NCI-H526 (cell line): Measurements from ENCODE around the gene ZNF410.
"Not testable (repeated sequence)": the region's sequence is repeated elsewhere in the genome, so short reads cannot be mapped to it uniquely, and the experiment has no call there.

ENCODE experiments used
- DNase-seq, 2 experiments: peaks; one replicate each; lab custom pipeline; 2025; lab: John Stamatoyannopoulos, UW

ZNF410 gene

DNA sequence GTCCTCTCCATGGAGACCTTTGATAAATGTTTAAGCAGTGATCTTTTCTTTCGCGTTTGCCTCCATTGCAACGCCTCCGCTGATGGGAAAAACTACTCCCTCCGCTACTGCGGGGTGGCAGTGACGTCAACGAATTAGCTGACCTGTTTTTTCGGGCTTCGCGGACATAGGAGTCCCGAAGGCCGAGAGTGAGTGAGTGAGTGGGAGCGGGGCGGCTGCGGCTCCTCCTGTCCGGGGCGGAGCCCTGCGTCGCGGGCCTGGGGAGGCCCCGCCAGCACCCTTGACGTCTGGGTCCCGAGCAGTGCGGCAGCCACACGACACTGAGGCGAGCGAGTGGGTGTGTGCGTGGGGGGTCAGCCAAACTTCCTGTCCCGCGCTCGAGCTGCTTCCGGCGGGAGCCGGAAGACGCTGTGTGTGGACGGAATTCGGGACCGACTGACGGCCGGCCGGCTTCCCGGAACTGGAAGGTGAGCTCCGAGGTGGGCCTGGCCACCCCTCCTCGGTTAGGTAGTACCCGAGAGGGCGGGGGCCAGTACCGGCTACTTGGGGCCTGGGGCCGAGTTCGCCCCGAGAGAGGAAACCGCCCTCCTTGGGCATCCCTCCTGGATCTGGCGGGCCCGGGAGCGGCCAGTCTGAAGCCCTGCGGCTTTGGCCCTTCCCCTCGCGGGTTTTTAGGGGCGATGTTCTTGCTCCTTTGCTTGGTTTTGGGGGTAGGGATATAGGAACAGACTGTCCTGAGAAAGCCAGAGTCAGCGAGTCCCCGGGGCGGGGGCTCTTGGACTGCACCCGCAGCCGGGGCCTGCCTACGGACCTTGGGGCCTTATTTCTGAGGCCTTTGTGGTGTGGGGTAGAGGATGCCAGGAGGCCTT lies at the start of gene ZNF410:
Gene ZNF410, plus strand, starts transcription at position 411 of the 869 bp plus-strand sequence. CDS start 5,317 bp downstream, outside the sequence.
- DNase-seq, result peak; percentile 91 to 95

- DNase-seq, result not testable (repeated sequence)
Measured at GRCh38 chr14:73838293-73839034, 48.2 kb upstream of the ZNF410 start.

- no peak for DNase-seq
Measured at GRCh38 chr14:73842201-73842600, 44.5 kb upstream of the ZNF410 start.

DNA sequence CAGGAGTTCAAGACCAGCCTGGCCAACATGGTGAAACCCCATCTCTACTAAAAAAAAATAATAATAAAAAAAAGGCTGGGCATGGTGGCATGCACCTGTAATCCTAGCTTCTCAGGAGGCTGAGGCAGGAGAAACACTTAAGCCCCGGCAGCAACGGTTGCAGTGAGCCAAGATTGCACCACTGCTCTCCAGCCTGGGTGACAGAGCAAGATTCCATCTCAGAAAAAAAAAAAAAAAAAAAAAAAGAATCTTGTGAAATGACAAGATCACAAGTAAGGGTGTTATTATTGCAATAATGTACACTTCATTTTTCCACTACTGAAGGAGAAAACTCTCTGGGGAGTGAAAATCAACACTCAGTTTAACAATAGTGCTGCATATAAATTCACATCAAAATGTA lies 43.8 kb upstream of the ZNF410 start:
- DNase-seq, result no peak

- no peak for DNase-seq
Measured at GRCh38 chr14:73843296-73843695, 43.4 kb upstream of the ZNF410 start.

- no peak for DNase-seq
Measured at GRCh38 chr14:73846947-73847346, 39.7 kb upstream of the ZNF410 start.

- peak in 1 of 2 experiments; percentile 20 for DNase-seq
Measured at GRCh38 chr14:73851000-73851399, 35.7 kb upstream of the ZNF410 start.

- peak; percentile 82 to 95 for DNase-seq
Measured at GRCh38 chr14:73851567-73852382, 34.9 kb upstream of the ZNF410 start, which contains the start of gene PTGR2. Gene PTGR2, plus strand, starts transcription at chr14:73851831. Its CDS starts 7,032 bp downstream, at chr14:73858863.

DNA sequence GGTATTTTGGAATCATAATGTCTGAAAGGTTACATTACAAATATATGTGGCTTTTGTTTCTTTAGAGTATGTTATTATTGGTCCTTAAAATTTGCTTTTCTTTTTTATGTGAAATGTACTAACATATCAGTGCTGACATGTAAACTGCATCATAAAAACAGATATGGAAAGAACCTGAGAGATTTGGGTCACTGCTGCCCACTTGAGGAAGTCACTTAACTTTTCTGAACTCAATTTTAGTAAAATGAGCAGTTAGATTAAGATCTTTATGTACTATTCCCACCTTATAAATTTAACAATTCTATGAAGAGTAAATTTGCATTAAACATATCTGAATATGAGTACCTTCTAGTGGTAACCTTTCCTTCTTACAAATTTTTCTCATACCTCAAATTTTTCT lies 27.5 kb upstream of the ZNF410 start:
- DNase-seq, result no peak

DNA sequence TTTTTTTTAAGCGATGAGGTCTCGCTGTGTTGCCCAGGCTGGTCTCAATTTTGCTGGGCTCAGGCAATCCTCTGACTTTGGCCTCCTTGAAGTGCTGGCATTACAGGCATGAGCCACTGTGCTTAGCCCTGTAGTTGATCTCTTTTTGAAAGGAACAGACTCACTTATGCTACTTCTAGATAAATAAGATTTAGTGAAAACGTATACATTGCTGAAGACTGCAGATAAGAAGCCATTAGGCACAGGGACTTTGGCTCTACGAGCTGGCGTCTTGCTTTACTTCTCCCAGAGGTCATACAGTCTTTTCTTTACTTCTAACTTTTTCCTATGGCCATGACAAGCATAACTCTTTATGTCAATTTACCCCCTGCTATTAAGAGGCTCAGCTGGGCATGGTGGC lies 25.6 kb upstream of the ZNF410 start:
- DNase-seq, result no peak

DNA sequence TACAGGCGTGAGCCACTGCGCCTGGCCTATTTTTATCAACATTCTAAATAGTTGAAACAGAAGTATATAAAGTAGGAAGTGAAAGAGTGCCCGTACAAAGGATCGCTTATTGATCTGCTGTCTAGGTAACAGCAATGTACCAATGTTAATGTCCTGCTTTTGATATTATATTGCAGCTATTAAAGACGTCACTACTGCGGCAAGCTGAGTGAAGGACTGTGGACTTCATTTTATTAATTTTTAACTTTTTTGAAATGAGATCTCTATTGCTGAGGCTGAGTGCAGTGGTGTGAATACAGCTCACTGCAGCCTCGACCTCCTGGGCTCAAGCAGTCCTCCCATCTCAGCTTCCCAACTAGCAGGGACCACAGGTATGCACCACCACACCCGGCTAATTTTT lies 24.2 kb upstream of the ZNF410 start:
- DNase-seq, result no peak

GRCh38 chr14:73863209-73863608 lies 23.4 kb upstream of the ZNF410 start:
- DNase-seq, result no peak

DNA sequence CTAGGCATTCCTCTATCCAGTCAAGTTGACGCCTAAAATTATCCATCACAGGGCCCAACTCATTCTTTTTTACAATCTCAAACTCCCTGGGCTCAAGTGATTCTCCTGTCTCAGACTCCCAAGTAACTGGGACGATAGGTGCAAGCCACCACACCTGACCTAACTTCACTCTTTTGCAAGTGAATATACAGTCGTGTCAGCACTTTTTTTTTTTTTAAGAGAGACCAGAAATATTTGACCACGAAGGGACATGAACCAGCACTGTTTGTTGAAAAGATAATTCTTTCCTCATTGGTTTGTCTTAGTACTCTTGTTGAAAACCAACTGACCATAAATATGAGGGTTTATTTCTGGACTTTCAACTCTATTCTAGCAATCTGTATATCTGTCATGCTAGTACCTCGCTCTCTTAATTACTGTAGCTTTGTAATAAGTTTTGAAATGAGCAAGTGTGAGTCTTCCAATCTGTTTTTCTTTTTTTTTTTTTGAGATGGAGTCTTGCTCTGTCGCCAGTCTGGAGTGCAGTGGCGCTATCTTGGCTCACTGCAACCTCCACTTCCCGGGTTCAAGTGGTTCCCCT lies 21.0 kb upstream of the ZNF410 start:
- no peak for DNase-seq

- not testable (repeated sequence) for DNase-seq
Measured at GRCh38 chr14:73869754-73870153, 16.9 kb upstream of the ZNF410 start.

GRCh38 chr14:73870525-73871235 lies 16.0 kb upstream of the ZNF410 start:
- DNase-seq, result no peak

- DNase-seq, result no peak
Measured at GRCh38 chr14:73873660-73874059, 13.0 kb upstream of the ZNF410 start.

DNA sequence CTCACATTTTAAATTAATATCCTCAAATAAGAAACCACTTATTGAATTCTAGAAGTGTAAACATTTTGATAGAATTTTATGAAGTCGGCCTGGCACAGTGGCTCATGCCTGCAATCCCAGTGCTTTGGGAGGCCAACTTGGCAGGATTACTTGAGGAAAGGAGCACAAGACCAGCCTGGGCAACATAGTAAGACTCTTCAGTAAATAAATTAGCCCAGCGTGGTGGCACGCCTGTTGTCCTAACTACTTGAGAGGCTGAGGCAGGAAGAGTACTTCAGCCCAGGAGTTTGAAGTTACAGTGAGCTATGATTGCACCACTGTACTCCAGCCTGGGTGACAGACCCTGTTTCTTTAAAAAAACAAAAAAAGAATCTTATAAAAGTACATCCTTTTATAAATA lies 8.9 kb upstream of the ZNF410 start:
- no peak for DNase-seq

DNA sequence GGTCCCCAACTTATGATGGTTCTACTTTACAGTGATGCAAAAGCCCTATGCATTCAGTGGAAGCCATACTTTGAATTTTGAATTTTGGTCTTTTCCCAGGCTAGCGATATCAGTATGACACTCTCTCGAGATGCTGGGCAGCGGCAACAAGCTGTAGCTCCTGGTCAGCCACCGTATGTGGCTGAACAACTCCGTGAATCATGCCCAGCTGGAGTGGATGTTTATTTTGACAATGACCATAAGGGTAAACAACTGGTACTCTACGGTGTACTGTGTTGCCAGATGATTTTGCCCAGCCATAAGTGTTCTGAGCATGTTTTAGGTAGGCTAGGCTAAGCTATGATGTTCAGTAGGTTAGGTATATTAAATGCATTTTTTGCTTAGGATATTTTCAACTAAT lies 8.2 kb upstream of the ZNF410 start:
- no peak for DNase-seq

DNA sequence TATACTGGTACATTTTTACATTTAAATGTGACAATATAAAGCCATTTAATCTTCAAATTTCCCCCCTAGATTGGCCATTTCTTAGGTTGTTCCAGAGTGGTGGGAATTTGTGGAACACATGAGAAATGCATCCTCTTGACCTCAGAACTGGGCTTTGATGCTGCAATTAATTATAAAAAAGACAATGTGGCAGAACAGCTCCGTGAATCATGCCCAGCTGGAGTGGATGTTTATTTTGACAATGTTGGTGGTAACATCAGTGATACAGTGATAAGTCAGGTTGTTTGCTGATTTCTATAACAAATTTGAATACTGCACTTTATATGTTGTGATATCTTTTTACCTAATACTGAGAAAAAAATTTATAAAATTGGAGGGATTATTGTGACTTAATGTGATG lies 7.6 kb upstream of the ZNF410 start:
- DNase-seq, result no peak

- no peak for DNase-seq
Measured at GRCh38 chr14:73884438-73885190, 2.0 kb upstream of the ZNF410 start.

- no peak for DNase-seq
Measured at GRCh38 chr14:73887318-73887616, 608 bp downstream of the ZNF410 start.
